DND-41 (cell line): Measurements from ENCODE around the gene OR2A5.

Source experiments
- CTCF ChIP-seq: IDR thresholded peaks from 2 replicates; pipeline ENCODE4 v1.5.1; 2012; ENCODE audit warnings: borderline replicate concordance, low read length, moderate library complexity, mild to moderate bottlenecking; ENCODE audit not compliant: poor library complexity, severe bottlenecking; ENCODE audit errors: extremely low read depth
- EZH2 ChIP-seq: IDR thresholded peaks from 3 replicates; pipeline ENCODE4 v1.6.1; 2012; ENCODE audit warnings: borderline replicate concordance, low read depth, mild to moderate bottlenecking, moderate library complexity, low read length, inconsistent platforms; ENCODE audit not compliant: severe bottlenecking

GRCh38 chr7:144037414-144038035 is 11.2 kb upstream of the OR2A5 start:
- TF ChIP-seq EZH2 (no peak), CTCF (no peak)
